ENCODE measurements around the gene CHCHD5.
"Not testable (repeated sequence)": the region's sequence is repeated elsewhere in the genome, so short reads cannot be mapped to it uniquely, and the experiment has no call there.

CHCHD5 gene

GRCh38 chr2:112584134-112584890 lies at the start of gene CHCHD5:
Gene CHCHD5 (plus strand): TSS chr2:112584609. CDS start chr2:112584648, 39 bp downstream.
- DNase-seq, result peak; percentile 88

- DNase-seq, result no peak
Measured at GRCh38 chr2:112534826-112535225, 49.6 kb upstream of the CHCHD5 start.

GRCh38 chr2:112536665-112537064 lies 47.7 kb upstream of the CHCHD5 start:
- not testable (repeated sequence) for DNase-seq

GRCh38 chr2:112539306-112539705 lies 45.1 kb upstream of the CHCHD5 start:
- DNase-seq, result no peak

GRCh38 chr2:112540906-112541305 lies 43.5 kb upstream of the CHCHD5 start:
- no peak for DNase-seq

- peak; percentile 70 for DNase-seq
Measured at GRCh38 chr2:112541315-112542122, 42.9 kb upstream of the CHCHD5 start.

GRCh38 chr2:112542123-112542983 lies 42.1 kb upstream of the CHCHD5 start, which contains the start of gene POLR1B:
Gene POLR1B (plus strand): TSS chr2:112542465. CDS start chr2:112542495, 30 bp downstream.
- peak; percentile 70 for DNase-seq

- DNase-seq, result peak; percentile 7
Measured at GRCh38 chr2:112542984-112543661, 41.3 kb upstream of the CHCHD5 start.

- DNase-seq, result no peak
Measured at GRCh38 chr2:112547333-112547732, 37.1 kb upstream of the CHCHD5 start.

- no peak for DNase-seq
Measured at GRCh38 chr2:112548980-112549379, 35.4 kb upstream of the CHCHD5 start.

- no peak for DNase-seq
Measured at GRCh38 chr2:112566104-112566503, 18.3 kb upstream of the CHCHD5 start.

GRCh38 chr2:112566508-112566907 lies 17.9 kb upstream of the CHCHD5 start:
- not testable (repeated sequence) for DNase-seq

GRCh38 chr2:112572005-112572404 lies 12.4 kb upstream of the CHCHD5 start:
- DNase-seq, result no peak

GRCh38 chr2:112577756-112578155 lies 6.7 kb upstream of the CHCHD5 start:
- no peak for DNase-seq

- no peak for DNase-seq
Measured at GRCh38 chr2:112579241-112579640, 5.2 kb upstream of the CHCHD5 start.

- no peak for DNase-seq
Measured at GRCh38 chr2:112580084-112580483, 4.3 kb upstream of the CHCHD5 start.

GRCh38 chr2:112582314-112582746 lies 2.1 kb upstream of the CHCHD5 start:
- DNase-seq, result peak; percentile 59

GRCh38 chr2:112583497-112584133 lies 794 bp upstream of the CHCHD5 start:
- DNase-seq, result peak; percentile 37

- DNase-seq, result no peak
Measured at GRCh38 chr2:112584891-112585250, 462 bp downstream of the CHCHD5 start.

GRCh38 chr2:112585400-112585799 lies 991 bp downstream of the CHCHD5 start:
- no peak for DNase-seq

GRCh38 chr2:112585873-112586464 lies 1.6 kb downstream of the CHCHD5 start:
- DNase-seq, result no peak

All from KG1 (cell line).